ENCODE measurements around the gene OTOS.

The OTOS gene

DNA sequence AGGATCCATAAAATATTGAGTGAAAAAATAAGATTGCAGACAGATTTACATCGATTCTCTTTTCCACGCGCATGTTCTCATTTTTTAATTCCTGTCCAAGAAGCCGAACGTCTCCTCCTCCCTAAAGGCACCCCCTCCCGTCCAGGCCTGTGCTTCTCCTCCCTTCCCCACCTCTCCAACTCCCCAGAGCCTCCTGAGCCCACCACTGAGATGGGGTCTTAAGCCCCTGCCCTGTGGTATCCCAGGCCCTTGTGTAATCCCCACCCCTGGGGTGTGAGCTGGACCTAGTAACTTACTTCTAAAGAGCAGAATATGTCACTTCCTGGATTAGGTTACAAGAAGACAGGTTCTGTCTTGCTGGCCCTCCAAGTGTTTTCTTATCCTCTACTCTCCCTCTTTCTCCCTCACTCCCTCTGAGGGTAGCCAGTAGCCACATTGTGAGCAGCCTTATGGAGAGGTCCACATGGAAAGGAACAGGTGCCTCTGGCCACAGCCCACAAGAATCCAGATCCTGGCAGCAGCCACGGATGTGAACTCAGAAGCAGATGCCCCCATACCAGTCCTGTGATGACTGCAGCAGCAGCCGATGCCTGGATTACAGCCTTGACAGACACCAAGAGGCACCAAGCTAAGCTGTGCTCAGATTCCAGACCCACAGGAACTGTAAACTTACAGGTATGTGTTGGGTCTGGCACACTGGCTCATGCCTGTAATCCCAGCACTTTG, 39.6 kb upstream of the OTOS start:
- TF ChIP-seq EZH2phosphoT487 (IDR thresholded peaks at IDR 0.05; ENCODE audit: borderline replicate concordance, low read length): no peak
- TF ChIP-seq, protein P1, sequence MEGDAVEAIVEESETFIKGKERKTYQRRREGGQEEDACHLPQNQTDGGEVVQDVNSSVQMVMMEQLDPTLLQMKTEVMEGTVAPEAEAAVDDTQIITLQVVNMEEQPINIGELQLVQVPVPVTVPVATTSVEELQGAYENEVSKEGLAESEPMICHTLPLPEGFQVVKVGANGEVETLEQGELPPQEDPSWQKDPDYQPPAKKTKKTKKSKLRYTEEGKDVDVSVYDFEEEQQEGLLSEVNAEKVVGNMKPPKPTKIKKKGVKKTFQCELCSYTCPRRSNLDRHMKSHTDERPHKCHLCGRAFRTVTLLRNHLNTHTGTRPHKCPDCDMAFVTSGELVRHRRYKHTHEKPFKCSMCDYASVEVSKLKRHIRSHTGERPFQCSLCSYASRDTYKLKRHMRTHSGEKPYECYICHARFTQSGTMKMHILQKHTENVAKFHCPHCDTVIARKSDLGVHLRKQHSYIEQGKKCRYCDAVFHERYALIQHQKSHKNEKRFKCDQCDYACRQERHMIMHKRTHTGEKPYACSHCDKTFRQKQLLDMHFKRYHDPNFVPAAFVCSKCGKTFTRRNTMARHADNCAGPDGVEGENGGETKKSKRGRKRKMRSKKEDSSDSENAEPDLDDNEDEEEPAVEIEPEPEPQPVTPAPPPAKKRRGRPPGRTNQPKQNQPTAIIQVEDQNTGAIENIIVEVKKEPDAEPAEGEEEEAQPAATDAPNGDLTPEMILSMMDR (IDR thresholded peaks at IDR 0.05; ENCODE audit: low read depth, low read length, poor library complexity, severe bottlenecking): no peak
- Histone ChIP-seq H3K4me1 (ENCODE audit: control insufficient read depth, low read length) (no peaks in the 10 kb centered on the region), H3K27ac (ENCODE audit: low read depth, low read length) (no peak overlapping the region), H3F3A (ENCODE audit: control insufficient read depth, insufficient read depth) (no peaks in the 10 kb centered on the region), H3K9me3 (ENCODE audit: control insufficient read depth, insufficient read depth, low read length) (no peaks in the 10 kb centered on the region), H4K20me1 (ENCODE audit: control insufficient read depth, insufficient read depth, low read depth, low read length) (no peaks in the 10 kb centered on the region), H3K9me2 (replicated peaks; ENCODE audit: control insufficient read depth, low read length) (no peaks in the 10 kb centered on the region), H3K36me3 (ENCODE audit: control insufficient read depth, low read length) (no peaks in the 10 kb centered on the region), H3K27me3 (ENCODE audit: control insufficient read depth, low read length) (no peaks in the 10 kb centered on the region; the same call in 1 of the 2 replicates), H3K4me2 (ENCODE audit: low read length) (no peak overlapping the region), H3K79me2 (ENCODE audit: control insufficient read depth, low read length) (no peaks in the 10 kb centered on the region), H3K4me3 (ENCODE audit: low read length) (no peak overlapping the region)

DNA sequence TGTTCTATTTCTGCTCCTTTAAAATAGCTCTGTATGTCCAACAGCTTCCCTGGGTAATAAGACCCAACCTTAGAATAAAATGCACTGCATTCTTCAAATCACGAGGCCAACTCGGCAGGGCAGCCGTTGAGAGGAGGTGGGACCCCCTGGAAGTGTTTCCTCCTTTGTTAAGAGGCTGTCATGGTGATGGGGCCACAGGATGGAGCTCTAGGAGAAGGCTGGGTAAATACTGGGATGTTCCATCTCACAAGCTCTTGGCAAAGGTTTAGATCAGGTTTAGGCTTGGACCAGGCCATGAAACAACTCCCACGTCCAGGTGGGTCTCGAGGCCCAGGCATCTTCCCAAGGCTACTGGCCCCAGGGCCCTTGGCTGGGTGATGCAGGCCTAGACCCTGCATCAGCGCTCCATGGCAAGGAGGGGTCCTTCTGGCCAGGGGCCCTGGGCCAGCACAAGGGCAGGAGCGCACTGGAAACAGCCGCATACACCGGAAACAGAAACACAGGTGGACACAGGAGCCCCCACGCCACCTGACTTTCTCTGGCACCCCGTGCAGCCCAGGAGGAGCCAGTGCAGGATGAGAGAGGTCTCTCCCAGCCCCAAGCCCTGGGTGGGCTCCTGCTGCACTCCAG, 38.8 kb upstream of the OTOS start:
- H3K27me3 ChIP-seq (ENCODE audit: control insufficient read depth, low read length): no peaks in the 10 kb centered on the region; the same call in 1 of the 2 replicates

DNA sequence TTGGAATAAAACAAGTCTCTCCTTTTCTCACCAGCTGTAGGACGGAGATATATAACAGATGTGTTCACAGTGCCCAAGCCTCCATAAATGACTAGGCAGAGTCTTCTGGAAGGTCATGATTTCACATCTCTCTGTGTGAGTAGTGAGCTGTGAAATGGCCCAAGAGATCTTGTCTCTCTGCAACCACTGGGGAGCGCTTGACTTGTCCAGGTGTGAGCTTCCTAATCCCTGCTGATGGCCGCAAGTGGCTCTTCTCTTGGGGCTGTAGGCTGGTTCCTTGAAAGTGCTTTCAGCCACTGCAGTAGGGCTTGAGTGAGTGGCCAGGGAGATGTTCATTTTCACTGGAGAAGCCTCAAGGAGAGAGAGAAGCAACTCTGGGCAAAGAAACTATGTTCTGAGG, 38.1 kb upstream of the OTOS start:
- TF ChIP-seq EZH2phosphoT487 (IDR thresholded peaks at IDR 0.05; ENCODE audit: borderline replicate concordance, low read length): no peak
- TF ChIP-seq, protein P1 (IDR thresholded peaks at IDR 0.05; ENCODE audit: low read depth, low read length, poor library complexity, severe bottlenecking): no peak
- Histone ChIP-seq H3K27ac (ENCODE audit: low read depth, low read length) (no peak overlapping the region), H3K4me1 (ENCODE audit: control insufficient read depth, low read length) (no peaks in the 10 kb centered on the region), H3K79me2 (ENCODE audit: control insufficient read depth, low read length) (no peaks in the 10 kb centered on the region), H3K4me2 (ENCODE audit: low read length) (no peak overlapping the region), H3K9me2 (replicated peaks; ENCODE audit: control insufficient read depth, low read length) (no peaks in the 10 kb centered on the region), H3K36me3 (ENCODE audit: control insufficient read depth, low read length) (no peaks in the 10 kb centered on the region), H3F3A (ENCODE audit: control insufficient read depth, insufficient read depth) (no peaks in the 10 kb centered on the region), H3K9me3 (ENCODE audit: control insufficient read depth, insufficient read depth, low read length) (no peaks in the 10 kb centered on the region), H3K27me3 (ENCODE audit: control insufficient read depth, low read length) (no peaks in the 10 kb centered on the region; the same call in 1 of the 2 replicates), H4K20me1 (ENCODE audit: control insufficient read depth, insufficient read depth, low read depth, low read length) (no peaks in the 10 kb centered on the region), H3K4me3 (ENCODE audit: low read length) (no peak overlapping the region)

More for the DNA sequence above, 38.8 kb upstream of the OTOS start:
- H3K9me3 ChIP-seq (ENCODE audit: control insufficient read depth, insufficient read depth, low read length): no peaks in the 10 kb centered on the region
- H3K79me2 ChIP-seq (ENCODE audit: control insufficient read depth, low read length): no peaks in the 10 kb centered on the region
- no peaks in the 10 kb centered on the region for H3K9me2 ChIP-seq (replicated peaks; ENCODE audit: control insufficient read depth, low read length)
- H3F3A ChIP-seq (ENCODE audit: control insufficient read depth, insufficient read depth): no peaks in the 10 kb centered on the region
- H3K4me2 ChIP-seq (ENCODE audit: low read length): no peak overlapping the region
- H3K36me3 ChIP-seq (ENCODE audit: control insufficient read depth, low read length): no peaks in the 10 kb centered on the region
- no peaks in the 10 kb centered on the region for H3K4me1 ChIP-seq (ENCODE audit: control insufficient read depth, low read length)
- no peak overlapping the region for H3K4me3 ChIP-seq (ENCODE audit: low read length)
- no peaks in the 10 kb centered on the region for H4K20me1 ChIP-seq (ENCODE audit: control insufficient read depth, insufficient read depth, low read depth, low read length)
- no peak overlapping the region for H3K27ac ChIP-seq (ENCODE audit: low read depth, low read length)
- TF ChIP-seq EZH2phosphoT487 (IDR thresholded peaks at IDR 0.05; ENCODE audit: borderline replicate concordance, low read length): no peak
- TF ChIP-seq, protein P1 (IDR thresholded peaks at IDR 0.05; ENCODE audit: low read depth, low read length, poor library complexity, severe bottlenecking): no peak
